OCI-LY1 (cell line): Measurements from ENCODE around the gene AGBL1.

ENCODE experiments used
- EZH2 ChIP-seq: fragments of 200-600 bp; sonication (generic), shearing (Covaris generic); IDR thresholded peaks from 2 replicates; pipeline ENCODE4 v1.8.0; 2017; ENCODE audit warnings: borderline replicate concordance, mixed run types, mild to moderate bottlenecking, antibody characterized with exemption, low read length, moderate library complexity, mixed read lengths
- TF ChIP-seq, protein P1 (sequence below): fragments of 200-600 bp; sonication (generic), shearing (Covaris generic); IDR thresholded peaks from 2 replicates; pipeline ENCODE4 v1.5.1; 2017; ENCODE audit warnings: mild to moderate bottlenecking, antibody characterized with exemption, low read length, moderate library complexity, mixed read lengths

DNA sequence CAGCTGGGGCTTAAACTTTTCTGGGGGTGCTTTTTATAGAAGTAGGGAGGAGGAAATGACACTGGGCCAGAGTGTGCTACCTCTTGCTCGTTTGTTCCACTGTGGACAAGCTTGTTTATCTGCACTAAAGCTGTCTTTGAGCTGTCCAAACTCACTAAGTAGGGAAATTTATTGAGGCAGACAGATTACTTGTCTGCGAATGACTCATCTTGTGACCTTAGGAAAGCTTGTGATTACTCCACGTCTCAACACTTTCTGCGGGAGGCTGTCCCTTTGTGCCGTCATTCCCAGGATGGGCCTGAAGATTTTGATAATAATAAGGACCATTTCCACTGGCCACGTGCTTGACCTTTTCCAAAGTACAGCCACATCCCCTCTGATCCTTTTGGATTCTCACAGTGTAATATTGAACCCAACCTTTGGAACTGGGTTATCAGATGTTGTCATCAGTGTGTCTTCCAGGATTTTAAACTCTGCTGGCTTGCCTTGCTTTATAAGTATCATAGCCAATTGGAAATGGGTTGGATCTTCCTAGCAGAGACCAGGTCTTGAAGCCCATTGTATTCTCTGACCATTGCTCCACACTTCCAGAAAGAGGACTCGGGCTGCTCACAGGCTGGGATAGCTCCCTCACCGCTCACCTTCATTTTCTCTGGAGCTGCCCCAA, 84.7 kb downstream of the AGBL1 start:
- TF ChIP-seq, protein P1, sequence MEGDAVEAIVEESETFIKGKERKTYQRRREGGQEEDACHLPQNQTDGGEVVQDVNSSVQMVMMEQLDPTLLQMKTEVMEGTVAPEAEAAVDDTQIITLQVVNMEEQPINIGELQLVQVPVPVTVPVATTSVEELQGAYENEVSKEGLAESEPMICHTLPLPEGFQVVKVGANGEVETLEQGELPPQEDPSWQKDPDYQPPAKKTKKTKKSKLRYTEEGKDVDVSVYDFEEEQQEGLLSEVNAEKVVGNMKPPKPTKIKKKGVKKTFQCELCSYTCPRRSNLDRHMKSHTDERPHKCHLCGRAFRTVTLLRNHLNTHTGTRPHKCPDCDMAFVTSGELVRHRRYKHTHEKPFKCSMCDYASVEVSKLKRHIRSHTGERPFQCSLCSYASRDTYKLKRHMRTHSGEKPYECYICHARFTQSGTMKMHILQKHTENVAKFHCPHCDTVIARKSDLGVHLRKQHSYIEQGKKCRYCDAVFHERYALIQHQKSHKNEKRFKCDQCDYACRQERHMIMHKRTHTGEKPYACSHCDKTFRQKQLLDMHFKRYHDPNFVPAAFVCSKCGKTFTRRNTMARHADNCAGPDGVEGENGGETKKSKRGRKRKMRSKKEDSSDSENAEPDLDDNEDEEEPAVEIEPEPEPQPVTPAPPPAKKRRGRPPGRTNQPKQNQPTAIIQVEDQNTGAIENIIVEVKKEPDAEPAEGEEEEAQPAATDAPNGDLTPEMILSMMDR: no peak
- TF ChIP-seq EZH2: no peak
